ENCODE data around the gene DDX42. TPM values are rescaled to one million over a fixed set of nuclear protein-coding genes. Genes with fewer than 3 reads are reported as not detected.
A peak's percentile ranks its signal among the peaks of the same experiment; 100 is the strongest.

The DDX42 gene
- total and polyA plus RNA-seq, 7 donors = 46.3 to 91.0 (median 56.0) TPM

GRCh38 chr17:63772801-63773271 lies 1.1 kb upstream of the DDX42 start:
- H3K4me1 ChIP-seq = peaks cover 29% of the 10 kb centered on the region
- no peaks in the 10 kb centered on the region for H3K27me3 ChIP-seq (ENCODE audit: insufficient read depth in 3 of 3, low read length in 2 of 3)
- no peaks in the 10 kb centered on the region for H3K9me3 ChIP-seq
- H3K36me3 ChIP-seq (ENCODE audit: insufficient read depth in 1 of 2, low read depth in 1 of 2) = peaks cover 9 to 25% of the 10 kb centered on the region in 2 donors
- 2 to 3% (median 3%) methylated on average over 7 of the region's 7 CpGs for WGBS, 3 donors
- H3K27ac ChIP-seq = peak overlapping the region; percentile 98
- no peak for TF ChIP-seq CTCF (IDR thresholded peaks at IDR 0.05)
- intact Hi-C loops (cut with DNase I) = no loop called here
- peak overlapping the region; percentile 89 for H3K4me3 ChIP-seq
- DNase-seq (no peak), ATAC-seq (peak in 1 of 4 donors; percentile 2)

- H3K27ac ChIP-seq = peak within 1 kb of the TSS; percentile 98
- DNase-seq (peak; percentile 98 to 99), ATAC-seq (peak; percentile 90 to 94 (median 92))
- no peaks in the 10 kb centered on the region for H3K27me3 ChIP-seq (ENCODE audit: insufficient read depth in 3 of 3, low read length in 2 of 3)
- intact Hi-C loops (cut with DNase I) = loop anchor here in 1 of 2 donors (2.0 kb wide), 1 partner anchor 53 kb away; the partner anchor contains the start of genes FTSJ3 and PSMC5
- no peak for TF ChIP-seq CTCF (IDR thresholded peaks at IDR 0.05)
- H3K9me3 ChIP-seq = no peaks in the 10 kb centered on the region
- peaks cover 10 to 30% of the 10 kb centered on the region in 2 donors for H3K36me3 ChIP-seq (ENCODE audit: insufficient read depth in 1 of 2, low read depth in 1 of 2)
- peak within 1 kb of the TSS; percentile 89 for H3K4me3 ChIP-seq
- peaks cover 35% of the 10 kb centered on the region for H3K4me1 ChIP-seq
- WGBS, 3 donors = 0% methylated on average over 68 to 74 of the region's 74 CpGs
Observed at GRCh38 chr17:63773272-63774140, 464 bp upstream of the DDX42 start, which contains the start of gene CCDC47. CCDC47 (minus strand) TSS chr17:63773597; CDS start chr17:63766175, 7,422 bp downstream.

GRCh38 chr17:63774969-63775265 lies 947 bp downstream of the DDX42 start:
- WGBS, 3 donors = 3 to 6% (median 3%) methylated on average over 4 of the region's 4 CpGs
- intact Hi-C loops (cut with DNase I) = loop anchor here (2.0 to 5.0 kb wide), 2 partner anchors 47 to 52 kb away; partner anchors contain the start of genes FTSJ3 (in 1 of the 2) and PSMC5 (in 1 of the 2)
- no peaks in the 10 kb centered on the region for H3K9me3 ChIP-seq

GRCh38 chr17:63775420-63775819 lies 1.4 kb downstream of the DDX42 start:
- peaks cover 44% of the 10 kb centered on the region for H3K4me1 ChIP-seq
- no peak for DNase-seq
- intact Hi-C loops (cut with DNase I) = loop anchor here (2.0 to 5.0 kb wide), 2 partner anchors 47 to 51 kb away; partner anchors contain the start of genes FTSJ3 (in 1 of the 2) and PSMC5 (in 1 of the 2)
- peak overlapping the region; percentile 98 for H3K27ac ChIP-seq
- peak overlapping the region; percentile 89 for H3K4me3 ChIP-seq
- H3K9me3 ChIP-seq = no peaks in the 10 kb centered on the region
- ATAC-seq = no peak
- peaks cover 5 to 39% of the 10 kb centered on the region in 2 donors for H3K36me3 ChIP-seq (ENCODE audit: insufficient read depth in 1 of 2, low read depth in 1 of 2)
- no peak for TF ChIP-seq CTCF (IDR thresholded peaks at IDR 0.05)
- H3K27me3 ChIP-seq (ENCODE audit: insufficient read depth in 3 of 3, low read length in 2 of 3) = no peaks in the 10 kb centered on the region
- 28 to 33% (median 29%) methylated on average over 8 of the region's 8 CpGs for WGBS, 3 donors

More at GRCh38 chr17:63774969-63775265, 947 bp downstream of the DDX42 start:
- no peak for DNase-seq
- no peak for ATAC-seq
- Histone ChIP-seq H3K4me3 (peak overlapping the region; percentile 89), H3K4me1 (peaks cover 40% of the 10 kb centered on the region), H3K36me3 (ENCODE audit: insufficient read depth in 1 of 2, low read depth in 1 of 2) (peaks cover 10 to 39% of the 10 kb centered on the region in 2 donors), H3K27me3 (ENCODE audit: insufficient read depth in 3 of 3, low read length in 2 of 3) (no peaks in the 10 kb centered on the region), H3K27ac (peak overlapping the region; percentile 98)
- TF ChIP-seq CTCF (IDR thresholded peaks at IDR 0.05) = no peak

Measured in psoas muscle (tissue), 8 donors.